HepG2 (cell line): ENCODE measurements around the gene CPNE5. TPM values are rescaled to one million over a fixed set of nuclear protein-coding genes. Genes with fewer than 3 reads are reported as not detected.
A peak's percentile ranks its signal among the peaks of the same experiment; 100 is the strongest.

Experiments used
- ATF5 ChIP-seq: sonication (generic); formaldehyde crosslinking; IDR thresholded peaks from 2 replicates; pipeline ENCODE4 v1.4.0; 2020; ENCODE audit warnings: mild to moderate bottlenecking, low read depth, missing genetic modification reagents
- CREBL2 ChIP-seq: sonication (generic); formaldehyde crosslinking; IDR thresholded peaks from 2 replicates; pipeline ENCODE4 v1.8.1; 2023; ENCODE audit warnings: missing genetic modification reagents, mild to moderate bottlenecking, borderline replicate concordance
- ETV6 ChIP-seq: sonication (generic); formaldehyde crosslinking; conservative IDR thresholded peaks from 2 replicates; pipeline ENCODE4 v1.4.0; 2020; ENCODE audit warnings: missing genetic modification reagents
- GTF3A ChIP-seq: sonication (generic); formaldehyde crosslinking; conservative IDR thresholded peaks from 2 replicates; pipeline ENCODE4 v1.4.0; 2020; ENCODE audit warnings: mild to moderate bottlenecking, missing genetic modification reagents
- KDM5B ChIP-seq: sonication (generic); formaldehyde crosslinking; IDR thresholded peaks from 2 replicates; pipeline ENCODE4 v1.4.0; 2020; ENCODE audit warnings: missing genetic modification reagents, mild to moderate bottlenecking, borderline replicate concordance
- MXI1 ChIP-seq: IDR thresholded peaks from 3 replicates; pipeline ENCODE4 v1.6.1; 2012; ENCODE audit warnings: low read depth, low read length, inconsistent platforms, borderline replicate concordance
- NFIB ChIP-seq: sonication (generic); formaldehyde crosslinking; IDR thresholded peaks from 2 replicates; pipeline ENCODE4 v1.9.0; 2021; ENCODE audit warnings: missing genetic modification reagents, mild to moderate bottlenecking, borderline replicate concordance
- NR2F6 ChIP-seq, 2 experiments: IDR thresholded peaks; 2 replicates each; pipeline ENCODE4 v1.6.1; 2016; ENCODE audit warnings: antibody characterized with exemption in 1 of 2, mild to moderate bottlenecking in 1 of 2
- RORA ChIP-seq: sonication (generic); formaldehyde crosslinking; IDR thresholded peaks from 2 replicates; pipeline ENCODE4 v1.5.0; 2020; ENCODE audit warnings: mild to moderate bottlenecking, missing genetic modification reagents, moderate library complexity
- SMAD1 ChIP-seq: sonication (generic); formaldehyde crosslinking; IDR thresholded peaks from 2 replicates; pipeline ENCODE4 v1.4.0; 2020; ENCODE audit warnings: missing genetic modification reagents, low read depth, mild to moderate bottlenecking, borderline replicate concordance
- SMARCE1 ChIP-seq: fragments of 450-650 bp; IDR thresholded peaks from 2 replicates; pipeline ENCODE4 v1.6.1; 2017; ENCODE audit warnings: borderline replicate concordance
- SNAI1 ChIP-seq: sonication (generic); formaldehyde crosslinking; IDR thresholded peaks from 2 replicates; pipeline ENCODE4 v1.5.0; 2020; ENCODE audit warnings: mild to moderate bottlenecking, missing genetic modification reagents, borderline replicate concordance
- SNRNP70 ChIP-seq: fragments of 200-400 bp; formaldehyde crosslinking; IDR thresholded peaks from 2 replicates; pipeline ENCODE4 v1.6.1; 2017; ENCODE audit warnings: mild to moderate bottlenecking, low read depth, low read length, moderate library complexity
- SOX13 ChIP-seq, 3 experiments: fragments of 450-650 bp in 1 of 3; sonication (generic) in 1 of 3; formaldehyde crosslinking in 1 of 3; IDR thresholded peaks in 2 of 3; conservative IDR thresholded peaks in 1 of 3; 2 replicates each; pipeline versions ENCODE4 v1.5.0 to v1.6.1; 2016 to 2020; ENCODE audit warnings: antibody characterized with exemption in 1 of 3, mild to moderate bottlenecking in 1 of 3, missing compliant biosample characterization in 1 of 3, missing genetic modification reagents in 1 of 3, moderate library complexity in 1 of 3
- SUZ12 ChIP-seq: fragments of 150-350 bp; IDR thresholded peaks from 2 replicates; pipeline ENCODE4 v1.6.1; 2014; ENCODE audit warnings: low read depth, low read length
- TEAD3 ChIP-seq: optimal IDR thresholded peaks from 2 replicates; pipeline ENCODE3; 2016; ENCODE audit warnings: borderline replicate concordance
- THAP11 ChIP-seq: IDR thresholded peaks from 2 replicates; pipeline ENCODE4 v1.6.1; 2016; ENCODE audit warnings: missing biosample characterization, missing genetic modification reagents
- TOPORS ChIP-seq: sonication (generic); formaldehyde crosslinking; IDR thresholded peaks from 2 replicates; pipeline ENCODE4 v1.8.0; 2023; ENCODE audit warnings: mild to moderate bottlenecking, missing genetic modification reagents
- TRAFD1 ChIP-seq: sonication (generic); formaldehyde crosslinking; IDR thresholded peaks from 2 replicates; pipeline ENCODE4 v1.5.1; 2020; ENCODE audit warnings: missing genetic modification reagents, mild to moderate bottlenecking, borderline replicate concordance
- ZNF12 ChIP-seq: sonication (generic); formaldehyde crosslinking; IDR thresholded peaks from 2 replicates; pipeline ENCODE4 v1.5.0; 2020; ENCODE audit warnings: missing genetic modification reagents
- ZNF333 ChIP-seq: sonication (generic); formaldehyde crosslinking; IDR thresholded peaks from 2 replicates; pipeline ENCODE4 v1.4.0; 2020; ENCODE audit warnings: mild to moderate bottlenecking, missing genetic modification reagents, borderline replicate concordance
- ZNF484 ChIP-seq: sonication (generic); formaldehyde crosslinking; IDR thresholded peaks from 2 replicates; pipeline ENCODE4 v1.5.1; 2020; ENCODE audit warnings: mild to moderate bottlenecking, low read depth, missing genetic modification reagents, borderline replicate concordance
- ZNF557 ChIP-seq: sonication (generic); formaldehyde crosslinking; IDR thresholded peaks from 2 replicates; pipeline ENCODE4 v1.4.0; 2020; ENCODE audit warnings: missing genetic modification reagents
- ZNF570 ChIP-seq: sonication (generic); formaldehyde crosslinking; IDR thresholded peaks from 2 replicates; pipeline ENCODE4 v1.4.0; 2020; ENCODE audit warnings: mild to moderate bottlenecking, missing genetic modification reagents, borderline replicate concordance
- ZNF720 ChIP-seq: sonication (generic); formaldehyde crosslinking; IDR thresholded peaks from 2 replicates; pipeline ENCODE4 v1.4.0; 2020; ENCODE audit warnings: missing genetic modification reagents
- ZNF788 ChIP-seq: sonication (generic); formaldehyde crosslinking; IDR thresholded peaks from 2 replicates; pipeline ENCODE4 v1.5.0; 2020; ENCODE audit warnings: mild to moderate bottlenecking, missing genetic modification reagents, borderline replicate concordance
- polyA plus RNA-seq, 8 experiments: library from polyadenylated mRNA; depleted of rRNA in 3 of 8; stranded (reverse) in 7 of 8; unstranded in 1 of 8; fragments of >200 nt; fragmentation: Illumina TruSeq in 4 of 8; extraction: Trizol in 4 of 8; gene quantifications; 2 replicates each; pipeline versions ENCODE4 v1.2.1 to v1.2.3, GENCODE V29; 2011 to 2016; ENCODE audit warnings: low read depth in 4 of 8, missing spikeins in 1 of 8, mixed read lengths in 1 of 8; ENCODE audit not compliant: insufficient read depth in 1 of 8
- total RNA-seq, 5 experiments: library from RNA; depleted of rRNA; stranded (reverse); fragments of >200 nt; fragmentation: Illumina TruSeq; extraction: Trizol; gene quantifications; 2 replicates each; pipeline ENCODE4 v1.2.3, GENCODE V29; 2016; ENCODE audit warnings: low read depth in 1 of 5

CPNE5 gene
- total and polyA plus RNA-seq, 2 of the 13 experiments (the other 11 are each of a cell fraction or from before 2014, with no cell fraction given), result 0.16 TPM; not detected in 1

- peak; percentile 87; the same call in 1 of the 2 replicates for TF ChIP-seq TOPORS (CRISPR knock-in tag)
- TF ChIP-seq ETV6 (CRISPR knock-in tag), result peak; percentile 82; the same call in 1 of the 2 replicates
- TF ChIP-seq SUZ12, result no peak
- no peak for TF ChIP-seq ZNF484 (CRISPR knock-in tag)
- TF ChIP-seq ZNF557 (CRISPR knock-in tag), result no peak; the same call in 1 of the 2 replicates
- TF ChIP-seq ZNF12 (CRISPR knock-in tag), result peak; percentile 54; the same call in 1 of the 2 replicates
- peak; percentile 97 for TF ChIP-seq KDM5B (CRISPR knock-in tag)
- TF ChIP-seq SNRNP70, result no peak
- TF ChIP-seq SNAI1, result peak; percentile 87; the same call in 1 of the 2 replicates
- no peak for TF ChIP-seq GTF3A (CRISPR knock-in tag)
- peak; percentile 82 for TF ChIP-seq TEAD3 (CRISPR knock-in tag)
- peak; percentile 97; the same call in 1 of the 2 replicates for TF ChIP-seq SMAD1
- TF ChIP-seq SMARCE1, result no peak
- no peak for TF ChIP-seq NR2F6 (IDR thresholded peaks at IDR 0.05)
- TF ChIP-seq NR2F6 (CRISPR knock-in tag; IDR thresholded peaks at IDR 0.05), result peak; percentile 17; the same call in 1 of the 2 replicates
- no peak for TF ChIP-seq RORA (CRISPR knock-in tag)
- TF ChIP-seq MXI1, result peak; percentile 96; the same call in 2 of the 3 replicates
- peak; percentile 93; the same call in 1 of the 2 replicates for TF ChIP-seq ZNF788 (CRISPR knock-in tag)
- no peak; the same call in 1 of the 2 replicates for TF ChIP-seq NFIB (CRISPR knock-in tag)
- 0 out of 2 replicates have a peak, but pooled peaks have one; percentile 47 for TF ChIP-seq TRAFD1
- no peak; the same call in 1 of the 2 replicates for TF ChIP-seq ZNF333 (CRISPR knock-in tag)
- peak; percentile 19; the same call in 1 of the 2 replicates for TF ChIP-seq SOX13 (IDR thresholded peaks at IDR 0.05)
- peak in 1 of 2 experiments; percentile 38; a peak in 1 of 4 replicates for TF ChIP-seq SOX13 (CRISPR knock-in tag; conservative IDR thresholded peaks at IDR 0.05 in 1 of 2, IDR thresholded peaks at IDR 0.05 in 1 of 2)
- TF ChIP-seq THAP11 (CRISPR knock-in tag), result peak; percentile 95
- no peak for TF ChIP-seq ZNF720 (CRISPR knock-in tag)
- TF ChIP-seq ATF5 (CRISPR knock-in tag), result no peak
- 0 out of 2 replicates have a peak, but pooled peaks have one; percentile 73 for TF ChIP-seq CREBL2 (CRISPR knock-in tag)
- TF ChIP-seq ZNF570 (CRISPR knock-in tag), result no peak
Observed at GRCh38 chr6:36874443-36875249, 35.4 kb upstream of the CPNE5 start, which contains the start of gene PPIL1 (continued).
